Esophagus muscularis mucosa (tissue), 4 donors: Measurements from ENCODE around the gene AFTPH. TPM values are rescaled to one million over a fixed set of nuclear protein-coding genes. Genes with fewer than 3 reads are reported as not detected.

Experiments
- DNase-seq: peaks from one replicate; pipeline ENCODE4 v3.0.0-alpha.2; 2017; ENCODE audit errors: extremely low spot score
- H3K27ac ChIP-seq, 4 donors: fragments of 200-600 bp; sonication (generic); replicated peaks in 1 of 4; 1 replicate in 3 of 4; 2 replicates in 1 of 4; pipeline ENCODE4 v1.5.1; 2016 to 2019; ENCODE audit warnings: mild to moderate bottlenecking in 1 of 4
- H3K27me3 ChIP-seq, 4 donors: fragments of 200-600 bp; sonication (generic); one replicate each; pipeline versions ENCODE4 v1.5.1 to v1.6.0; 2016 to 2019
- H3K36me3 ChIP-seq, 4 donors: fragments of 200-600 bp; sonication (generic); one replicate each; pipeline ENCODE4 v1.5.1; 2016 to 2019
- H3K4me1 ChIP-seq, 4 donors: fragments of 200-600 bp; sonication (generic); one replicate each; pipeline ENCODE4 v1.5.1; 2016 to 2019
- H3K4me3 ChIP-seq, 4 donors: fragments of 200-600 bp; sonication (generic); 1 replicate in 2 of 4; 2 replicates in 2 of 4; pipeline ENCODE4 v1.5.1; 2016 to 2019; ENCODE audit warnings: mild to moderate bottlenecking in 4 of 4, moderate library complexity in 1 of 4
- H3K9me3 ChIP-seq, 4 donors: fragments of 200-600 bp; sonication (generic); 1 replicate in 3 of 4; 2 replicates in 1 of 4; pipeline ENCODE4 v1.5.1; 2016 to 2019
- CTCF ChIP-seq, 3 experiments: fragments of 200-600 bp in 2 of 3; fragments of 450-650 bp in 1 of 3; sonication (generic) in 2 of 3; IDR thresholded peaks; one replicate each; pipeline ENCODE4 v1.5.1; 2017 to 2019; ENCODE audit warnings: antibody characterized with exemption in 3 of 3, mild to moderate bottlenecking in 2 of 3, moderate library complexity in 1 of 3
- EP300 ChIP-seq: sonication (generic); formaldehyde crosslinking; IDR thresholded peaks from one replicate; pipeline ENCODE4 v1.6.1; 2017; ENCODE audit warnings: antibody characterized with exemption
- POLR2A ChIP-seq: fragments of 450-650 bp; IDR thresholded peaks from one replicate; pipeline ENCODE4 v1.6.1; 2017; ENCODE audit warnings: antibody characterized with exemption, moderate library complexity, mild to moderate bottlenecking, low read depth
- POLR2AphosphoS5 ChIP-seq, 2 donors: sonication (generic); formaldehyde crosslinking; IDR thresholded peaks; one replicate each; pipeline ENCODE4 v1.6.1; 2017; ENCODE audit warnings: antibody characterized with exemption in 2 of 2
- WGBS: methylation state at CpG from one replicate; pipeline ENCODE4 v1.1.5; 2018; 5-methylcytosine and 5-hydroxymethylcytosine counted together
- intact Hi-C: fragments of 100-400 bp; cut with DNase I; formaldehyde crosslinking; loops from one replicate; pipeline ENCODE4 v1.15.1; 2023
- total RNA-seq, 4 donors: library from RNA; depleted of rRNA; stranded (reverse); fragments of >200 nt; gene quantifications; one replicate each; pipeline versions ENCODE4 v1.1.0 to v1.2.1, GENCODE V29; 2016

The AFTPH gene
- total RNA-seq, 4 donors from 2014 or later = 27.5 to 36.1 (median 35.7) TPM

- Histone ChIP-seq H3K36me3 (no peaks in the 10 kb centered on the region), H3K4me3 (no peak overlapping the region), H3K9me3 (no peaks in the 10 kb centered on the region), H3K27ac (no peak overlapping the region), H3K4me1 (peaks cover 6 to 34% (median 23%) of the 10 kb centered on the region in 4 donors), H3K27me3 (no peaks in the 10 kb centered on the region)
- WGBS = 98% methylated on average over 2 of the region's 2 CpGs
- TF ChIP-seq EP300 (no peak), POLR2AphosphoS5 (IDR thresholded peaks at IDR 0.05) (no peak), POLR2A (no peak), CTCF (IDR thresholded peaks at IDR 0.05) (no peak)
- intact Hi-C loops = no loop called here
- no peak for DNase-seq
Measured at GRCh38 chr2:64604155-64604554, 80.0 kb downstream of the AFTPH start.

- Histone ChIP-seq H3K9me3 (no peaks in the 10 kb centered on the region), H3K27me3 (no peaks in the 10 kb centered on the region), H3K36me3 (no peaks in the 10 kb centered on the region), H3K4me3 (no peak overlapping the region), H3K27ac (peak overlapping the region in 1 of 4 donors; percentile 25), H3K4me1 (peaks cover 8 to 41% (median 26%) of the 10 kb centered on the region in 4 donors)
- intact Hi-C loops = loop anchor here (5.0 kb wide), 1 partner anchor 47 kb away; the partner anchor contains the start of gene SERTAD2
- WGBS = 33% methylated on average over 6 of the region's 6 CpGs
- TF ChIP-seq CTCF (IDR thresholded peaks at IDR 0.05) = no peak
- TF ChIP-seq POLR2AphosphoS5 (IDR thresholded peaks at IDR 0.05) = no peak
- TF ChIP-seq POLR2A = no peak
- TF ChIP-seq EP300 = no peak
- peak; percentile 87 for DNase-seq
Measured at GRCh38 chr2:64605026-64605471, 80.9 kb downstream of the AFTPH start.

GRCh38 chr2:64605991-64606478 is 81.9 kb downstream of the AFTPH start:
- Histone ChIP-seq H3K4me1 (peaks cover 8 to 41% (median 26%) of the 10 kb centered on the region in 4 donors), H3K4me3 (no peak overlapping the region), H3K27me3 (no peaks in the 10 kb centered on the region), H3K9me3 (no peaks in the 10 kb centered on the region), H3K36me3 (no peaks in the 10 kb centered on the region), H3K27ac (no peak overlapping the region)
- DNase-seq = peak; percentile 72
- TF ChIP-seq POLR2A (no peak), CTCF (IDR thresholded peaks at IDR 0.05) (no peak), EP300 (no peak), POLR2AphosphoS5 (IDR thresholded peaks at IDR 0.05) (no peak)
- WGBS = 96% methylated on average over 5 of the region's 5 CpGs
- intact Hi-C loops = loop anchor here (5.0 kb wide), 1 partner anchor 46 kb away; the partner anchor contains the start of gene SERTAD2

- peak overlapping the region in 3 of 4 donors; percentile 19 to 35 (median 20) for H3K4me3 ChIP-seq
- intact Hi-C loops = loop anchor here (5.0 kb wide), 1 partner anchor 46 kb away; the partner anchor contains the start of gene SERTAD2
- H3K4me1 ChIP-seq = peaks cover 8 to 41% (median 26%) of the 10 kb centered on the region in 4 donors
- H3K9me3 ChIP-seq = no peaks in the 10 kb centered on the region
- H3K36me3 ChIP-seq = no peaks in the 10 kb centered on the region
- peak; percentile 97 for DNase-seq
- TF ChIP-seq POLR2A = no peak
- peak in 1 of 2 donors; percentile 54 for TF ChIP-seq POLR2AphosphoS5 (IDR thresholded peaks at IDR 0.05)
- WGBS = 70% methylated on average over 20 of the region's 21 CpGs
- peak overlapping the region in 3 of 4 donors; percentile 33 to 41 (median 36) for H3K27ac ChIP-seq
- no peaks in the 10 kb centered on the region for H3K27me3 ChIP-seq
Measured at GRCh38 chr2:64606479-64607363, 82.6 kb downstream of the AFTPH start.
